Endothelial cell of umbilical vein (primary cell): ENCODE data around the gene NUDCD3. TPM values are rescaled to one million over a fixed set of nuclear protein-coding genes. Genes with fewer than 3 reads are reported as not detected.

Experiments
- BruUV-seq: library from RNA; stranded (reverse); fragments of 400-500 nt; replicated peaks from 2 replicates; lab custom pipeline; 2021; lab: Mats Ljungman, UMichigan
- CTCF ChIA-PET: fragments of 300-600, 350-600 bp; sonication (Branson Sonifier 250); formaldehyde crosslinking; loops from one replicate; lab custom pipeline; 2021; ENCODE audit warnings: antibody characterized with exemption, inconsistent platforms; lab: Charles Lee
- POLR2A ChIA-PET: fragments of 300-600, 350-600 bp; sonication (Branson Sonifier 250); formaldehyde crosslinking; loops from one replicate; lab custom pipeline; 2021; ENCODE audit warnings: antibody characterized with exemption, inconsistent platforms; lab: Charles Lee
- DNase-seq: peaks from one replicate; pipeline ENCODE4 v3.0.0-alpha.2; 2011; ENCODE audit warnings: low read depth, low spot score
- FAIRE-seq: peaks from 2 replicates; lab custom pipeline; 2011; peaks lifted over from hg19 to GRCh38; lab: Jason Lieb, UNC
- H2AFZ ChIP-seq: 2 replicates; pipeline ENCODE4 v1.6.0; 2012; ENCODE audit warnings: low read depth, low read length, control low read depth, inconsistent platforms
- H3K27ac ChIP-seq: 2 replicates; pipeline ENCODE4 v1.5.1; 2011; ENCODE audit warnings: low read depth, mild to moderate bottlenecking, control low read depth, low read length, moderate library complexity; ENCODE audit not compliant: insufficient read depth
- H3K27me3 ChIP-seq, 2 experiments: 2 replicates each; pipeline versions ENCODE4 v1.6.0 to v1.6.1; 2011; ENCODE audit warnings: low read length in 2 of 2, mixed read lengths in 1 of 2; ENCODE audit not compliant: control insufficient read depth in 2 of 2, insufficient read depth in 2 of 2
- H3K36me3 ChIP-seq, 2 experiments: 2 replicates in 1 of 2; 3 replicates in 1 of 2; pipeline ENCODE4 v1.5.1; 2011; ENCODE audit warnings: low read length in 2 of 2, mild to moderate bottlenecking in 1 of 2, moderate library complexity in 1 of 2; ENCODE audit not compliant: control insufficient read depth in 2 of 2, insufficient read depth in 2 of 2; ENCODE audit errors: extremely low read depth in 1 of 2
- H3K4me1 ChIP-seq: 3 replicates; pipeline ENCODE4 v1.5.1; 2011; ENCODE audit warnings: mild to moderate bottlenecking, low read length; ENCODE audit not compliant: control insufficient read depth, insufficient read depth; ENCODE audit errors: extremely low read depth
- H3K4me2 ChIP-seq: 2 replicates; pipeline ENCODE4 v1.6.1; 2011; ENCODE audit warnings: low read length, control low read depth, mixed read lengths; ENCODE audit not compliant: insufficient read depth
- H3K4me3 ChIP-seq, 3 experiments: fragments of 200-600 bp in 1 of 3; sonication (generic), shearing (Covaris generic) in 1 of 3; replicated peaks in 1 of 3; 2 replicates each; pipeline ENCODE4 v1.5.1; 2011 to 2016; ENCODE audit warnings: control low read depth in 3 of 3, low read length in 3 of 3, mild to moderate bottlenecking in 2 of 3, inconsistent platforms in 1 of 3, low read depth in 1 of 3, moderate library complexity in 1 of 3; ENCODE audit not compliant: insufficient read depth in 1 of 3
- H3K79me2 ChIP-seq: 2 replicates; pipeline ENCODE4 v1.6.0; 2012; ENCODE audit warnings: low read length, inconsistent platforms; ENCODE audit not compliant: control insufficient read depth, insufficient read depth
- H3K9ac ChIP-seq: replicated peaks from 2 replicates; pipeline ENCODE3; 2011; ENCODE audit warnings: low read length, control low read depth; ENCODE audit not compliant: insufficient read depth; ENCODE audit errors: extremely low read depth
- H3K9me1 ChIP-seq: replicated peaks from 3 replicates; pipeline ENCODE4 v1.6.0; 2011; ENCODE audit warnings: mild to moderate bottlenecking, low read length; ENCODE audit not compliant: control insufficient read depth, insufficient read depth; ENCODE audit errors: extremely low read depth
- H3K9me3 ChIP-seq: replicated peaks from 2 replicates; pipeline ENCODE4 v1.5.1; 2012; ENCODE audit warnings: low read length, inconsistent platforms; ENCODE audit not compliant: control insufficient read depth, insufficient read depth
- H4K20me1 ChIP-seq: replicated peaks from 2 replicates; pipeline ENCODE3; 2011; ENCODE audit warnings: mild to moderate bottlenecking, low read length; ENCODE audit not compliant: control insufficient read depth, insufficient read depth; ENCODE audit errors: extremely low read depth
- CTCF ChIP-seq, 2 donors: IDR thresholded peaks; 1 replicate in 1 of 2; 2 replicates in 1 of 2; pipeline ENCODE4 v1.5.1; 2011; ENCODE audit warnings: low read length in 2 of 2, mild to moderate bottlenecking in 2 of 2, moderate library complexity in 2 of 2, control low read depth in 1 of 2, inconsistent platforms in 1 of 2, low read depth in 1 of 2; ENCODE audit not compliant: insufficient read depth in 1 of 2; ENCODE audit errors: extremely low read depth in 1 of 2
- EZH2 ChIP-seq: IDR thresholded peaks from 2 replicates; pipeline ENCODE4 v1.6.1; 2012; ENCODE audit warnings: borderline replicate concordance, low read depth, mild to moderate bottlenecking, moderate library complexity, low read length, inconsistent platforms; ENCODE audit not compliant: severe bottlenecking
- FOS ChIP-seq: IDR thresholded peaks from 2 replicates; pipeline ENCODE4 v1.6.1; 2011; ENCODE audit warnings: mild to moderate bottlenecking, low read length, moderate library complexity, borderline replicate concordance; ENCODE audit not compliant: insufficient read depth
- GATA2 ChIP-seq: IDR thresholded peaks from 2 replicates; pipeline ENCODE4 v1.7.0; 2011; ENCODE audit warnings: low read depth, mild to moderate bottlenecking, moderate library complexity, mixed read lengths, low read length; ENCODE audit not compliant: insufficient read length, insufficient read depth
- JUN ChIP-seq: IDR thresholded peaks from 2 replicates; pipeline ENCODE4 v1.6.1; 2011; ENCODE audit warnings: borderline replicate concordance, low read depth; ENCODE audit not compliant: insufficient read length, insufficient read depth
- MAX ChIP-seq: IDR thresholded peaks from 2 replicates; pipeline ENCODE4 v1.6.1; 2011; ENCODE audit not compliant: insufficient read depth, insufficient read length
- MYC ChIP-seq: IDR thresholded peaks from one replicate; pipeline ENCODE4 v1.6.1; 2011; ENCODE audit warnings: mild to moderate bottlenecking, low read depth, low read length
- POLR2A ChIP-seq: IDR thresholded peaks from 2 replicates; pipeline ENCODE4 v1.6.1; 2012; ENCODE audit warnings: low read depth, mild to moderate bottlenecking, control low read depth, low read length
- POLR2AphosphoS5 ChIP-seq: IDR thresholded peaks from 2 replicates; pipeline ENCODE4 v1.6.1; 2012; ENCODE audit warnings: low read depth, mild to moderate bottlenecking, control low read depth, low read length, moderate library complexity; ENCODE audit not compliant: insufficient read depth
- dilution Hi-C: fragments of 300-500 bp; cut with MboI; formaldehyde crosslinking; loops from one replicate; pipeline ENCODE4 v1.15.0; 2019; ENCODE audit warnings: low sequenced_read_pairs; ENCODE audit not compliant: extremely low pct_ligation_motif_present
- intact Hi-C: fragments of 100-400 bp; cut with micrococcal nuclease; formaldehyde crosslinking; loops from one replicate; pipeline ENCODE4 v1.10.0; 2022
- polyA plus RNA-seq, 4 experiments: library from polyadenylated mRNA; depleted of rRNA in 3 of 4; stranded (reverse) in 3 of 4; unstranded in 1 of 4; fragments of >200 nt; gene quantifications; 2 replicates each; pipeline versions ENCODE4 v1.2.1 to v1.2.3, GENCODE V29; 2011 to 2012; ENCODE audit warnings: missing spikeins in 1 of 4
- total RNA-seq: library from RNA; stranded (reverse); gene quantifications from 2 replicates; pipeline ENCODE4 v1.2.3, GENCODE V29; 2021

The NUDCD3 gene
- total and polyA plus RNA-seq, 2 donors (not counting 3 experiments of a cell fraction or from before 2014, with no cell fraction given) = 50.6 to 137 TPM

GRCh38 chr7:44373418-44373740, 117.1 kb downstream of the NUDCD3 start:
- POLR2A ChIA-PET = no interaction called here
- intact Hi-C loops = no loop called here
- no peak for TF ChIP-seq EZH2
- no peak for TF ChIP-seq MAX
- no peak for TF ChIP-seq POLR2AphosphoS5
- no peak for TF ChIP-seq CTCF (IDR thresholded peaks at IDR 0.05; ENCODE audit: extremely low read depth in 1 of 2, insufficient read depth in 1 of 2, low read depth in 1 of 2, low read length in 2 of 2)
- no peak for TF ChIP-seq JUN
- no peak for TF ChIP-seq GATA2
- no peak for TF ChIP-seq MYC
- no peak for TF ChIP-seq POLR2A
- no peak for TF ChIP-seq FOS

More at GRCh38 chr7:44373418-44373740, 117.1 kb downstream of the NUDCD3 start:
- no peaks in the 10 kb centered on the region for H3K27me3 ChIP-seq
- no peaks in the 10 kb centered on the region for H3K79me2 ChIP-seq
- no peak overlapping the region for H3K27ac ChIP-seq
- no peaks in the 10 kb centered on the region for H4K20me1 ChIP-seq
- H2AFZ ChIP-seq = no peak overlapping the region
- H3K36me3 ChIP-seq = no peaks in the 10 kb centered on the region
- BruUV-seq = no TSS peak
- H3K9me1 ChIP-seq = no peaks in the 10 kb centered on the region
- H3K4me3 ChIP-seq = no peak overlapping the region
- CTCF ChIA-PET = interaction anchor here (0.8 to 1.0 kb wide), 3 partner anchors 26 to 133 kb away, joined by 3 read pairs; no protein-coding TSS in a partner anchor
- H3K9ac ChIP-seq = no peak overlapping the region
- dilution Hi-C loops = no loop called here
- H3K9me3 ChIP-seq = no peaks in the 10 kb centered on the region
- DNase-seq (no peak), FAIRE-seq (no peak)
- H3K4me1 ChIP-seq = peaks cover 19% of the 10 kb centered on the region
- H3K4me2 ChIP-seq = no peak overlapping the region
